Stimulated activated naive B cell treated with anti-CD40 and anti-IgM and Interleukin-4, amounts not matched to agents 10 μg/mL and 1 μg/mL and 100 μg/mL, for 72 hours (primary cell): ENCODE data around the gene OASL.

Experiments
- ATAC-seq, 2 donors: fragments of 150-1000 bp; cut with Tn5 transposase; replicated peaks; 2 replicates each; pipeline ENCODE4 v1.10.0; 2021; ENCODE audit warnings: moderate library complexity in 1 of 2
- DNase-seq: peaks from one replicate; pipeline ENCODE4 v3.0.0; 2021
- H3K27ac Mint-ChIP-seq: one replicate; pipeline ENCODE4 v1.8.0; 2022; ENCODE audit warnings: mild to moderate bottlenecking, mixed read lengths
- H3K27me3 Mint-ChIP-seq, 2 donors: one replicate each; pipeline ENCODE4 v1.8.0; 2022; ENCODE audit warnings: mixed read lengths in 2 of 2
- H3K36me3 Mint-ChIP-seq, 2 donors: one replicate each; pipeline ENCODE4 v1.8.0; 2022; ENCODE audit warnings: mixed read lengths in 2 of 2, mild to moderate bottlenecking in 1 of 2
- H3K4me1 Mint-ChIP-seq, 2 donors: one replicate each; pipeline ENCODE4 v1.8.0; 2022; ENCODE audit warnings: mixed read lengths in 2 of 2, mild to moderate bottlenecking in 1 of 2
- H3K4me3 Mint-ChIP-seq, 2 donors: one replicate each; pipeline ENCODE4 v1.8.0; 2022; ENCODE audit warnings: mild to moderate bottlenecking in 2 of 2, mixed read lengths in 2 of 2, moderate library complexity in 1 of 2
- H3K9me3 Mint-ChIP-seq, 2 donors: one replicate each; pipeline ENCODE4 v1.8.0; 2022; ENCODE audit warnings: mixed read lengths in 2 of 2, mild to moderate bottlenecking in 1 of 2

Gene OASL

DNA sequence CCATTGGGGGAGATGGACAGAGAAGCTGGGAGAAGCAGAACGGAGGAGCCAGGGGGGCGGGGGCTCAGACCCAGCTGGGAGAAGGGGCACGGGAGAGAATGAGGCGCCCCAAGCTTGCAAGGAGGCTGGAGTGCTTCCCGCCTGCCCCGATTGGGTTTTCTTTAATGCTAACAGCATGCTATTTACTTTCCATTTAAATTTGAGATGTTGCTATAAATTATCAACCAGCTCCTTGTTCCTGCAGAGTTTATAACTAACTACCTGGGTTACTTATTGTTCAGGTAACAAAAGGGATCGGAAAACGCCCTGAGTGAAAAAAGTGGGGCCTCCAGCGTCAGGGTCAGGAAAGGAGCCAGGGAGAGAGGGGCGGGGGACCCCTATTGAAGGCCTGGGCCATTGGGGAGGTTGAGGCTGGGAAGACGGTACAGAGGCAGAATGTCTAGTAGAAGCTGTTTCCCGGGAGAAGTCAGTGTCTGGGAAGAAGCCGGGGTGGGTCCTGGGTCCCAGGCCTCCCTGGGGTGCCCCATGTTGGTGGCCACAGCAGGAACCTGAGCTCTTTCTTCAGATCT lies 58.2 kb downstream of the OASL start:
- ATAC-seq (no peak), DNase-seq (no peak)
- Mint-ChIP-seq H3K9me3 (no peaks in the 10 kb centered on the region), H3K4me1 (no peaks in the 10 kb centered on the region), H3K36me3 (no peaks in the 10 kb centered on the region), H3K4me3 (no peak overlapping the region), H3K27ac (peak overlapping the region; percentile 20), H3K27me3 (peaks cover 0 to 8% of the 10 kb centered on the region in 2 donors)

DNA sequence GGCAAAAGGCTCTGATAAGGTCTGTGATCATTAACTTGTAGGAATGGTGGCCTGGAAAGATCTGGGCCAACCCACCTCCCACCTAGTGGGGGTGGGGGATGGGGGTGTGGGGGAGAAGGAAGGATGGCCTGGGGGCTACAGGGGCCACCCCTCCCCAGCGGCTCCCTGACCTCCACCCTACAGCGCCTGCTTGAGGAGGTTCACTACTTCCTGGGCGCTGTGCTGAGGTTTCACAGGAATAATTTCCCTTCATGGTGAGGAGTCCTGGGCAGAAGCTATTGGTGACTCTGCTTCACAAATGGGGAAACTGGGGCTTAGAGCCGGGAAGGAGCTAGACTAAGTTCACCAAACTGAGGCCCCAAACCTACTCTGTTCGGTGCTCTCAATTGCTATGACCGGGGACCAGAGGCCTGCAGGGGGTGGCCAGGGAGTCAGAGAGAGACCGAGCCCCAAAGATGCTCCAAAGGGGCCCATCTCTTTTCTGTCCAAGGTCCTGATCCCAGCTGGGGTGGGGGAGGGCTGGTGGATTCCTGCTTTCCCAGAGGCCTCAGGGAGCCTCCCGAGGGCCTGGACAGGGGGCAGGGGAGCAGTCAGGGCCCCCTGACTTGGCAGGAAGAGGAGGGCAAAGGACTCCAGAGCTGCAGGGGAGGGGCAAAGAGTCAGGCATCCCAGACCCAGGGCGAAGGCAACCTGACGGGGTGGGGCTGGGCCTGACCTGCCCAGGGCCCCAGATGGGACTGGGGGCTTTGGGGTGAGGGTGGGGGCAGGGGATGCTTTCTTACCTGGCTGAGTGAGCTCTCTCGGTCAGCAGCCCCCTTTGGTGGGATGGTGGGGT lies 59.0 kb downstream of the OASL start:
- ATAC-seq (no peak), DNase-seq (no peak)
- no peak overlapping the region for H3K4me3 Mint-ChIP-seq
- no peaks in the 10 kb centered on the region for H3K36me3 Mint-ChIP-seq
- H3K27me3 Mint-ChIP-seq: peaks cover 0 to 8% of the 10 kb centered on the region in 2 donors
- no peak overlapping the region for H3K27ac Mint-ChIP-seq
- no peaks in the 10 kb centered on the region for H3K4me1 Mint-ChIP-seq
- H3K9me3 Mint-ChIP-seq: no peaks in the 10 kb centered on the region

DNA sequence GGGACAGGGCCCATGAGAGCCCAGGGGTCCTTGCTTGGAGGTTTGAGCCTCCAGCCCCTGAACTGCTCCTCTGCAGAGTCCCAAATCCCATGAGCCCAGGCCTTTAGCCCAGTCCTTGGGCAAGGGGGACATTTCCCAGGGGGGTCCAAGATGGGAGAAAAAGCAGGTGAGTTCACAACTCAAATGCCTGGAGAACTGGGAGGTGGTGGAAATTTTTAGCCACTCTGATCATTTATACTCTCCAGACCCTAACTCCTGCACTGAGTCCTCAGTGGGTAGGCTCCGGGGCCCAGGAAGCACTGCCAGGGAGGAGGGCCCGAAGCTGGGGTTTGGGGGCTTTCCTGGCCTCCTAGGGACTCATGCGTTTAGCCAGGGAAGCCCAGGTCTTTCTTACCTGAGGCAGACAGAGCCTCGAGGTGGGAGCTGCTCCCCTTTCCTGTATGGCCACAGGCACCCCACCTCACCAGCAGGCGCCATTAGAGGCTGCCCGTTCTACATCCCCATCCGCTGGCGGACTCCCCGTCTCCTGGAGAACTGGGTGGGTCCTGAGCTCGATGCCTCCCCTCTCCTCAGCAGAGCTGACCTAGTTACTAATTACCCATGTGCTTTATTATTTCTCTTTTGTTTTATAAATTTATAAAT lies 59.7 kb downstream of the OASL start:
- Mint-ChIP-seq H3K4me1 (no peaks in the 10 kb centered on the region), H3K36me3 (no peaks in the 10 kb centered on the region), H3K9me3 (no peaks in the 10 kb centered on the region), H3K4me3 (no peak overlapping the region), H3K27ac (no peak overlapping the region), H3K27me3 (peaks cover 0 to 8% of the 10 kb centered on the region in 2 donors)
- no peak for DNase-seq
- ATAC-seq: no peak

DNA sequence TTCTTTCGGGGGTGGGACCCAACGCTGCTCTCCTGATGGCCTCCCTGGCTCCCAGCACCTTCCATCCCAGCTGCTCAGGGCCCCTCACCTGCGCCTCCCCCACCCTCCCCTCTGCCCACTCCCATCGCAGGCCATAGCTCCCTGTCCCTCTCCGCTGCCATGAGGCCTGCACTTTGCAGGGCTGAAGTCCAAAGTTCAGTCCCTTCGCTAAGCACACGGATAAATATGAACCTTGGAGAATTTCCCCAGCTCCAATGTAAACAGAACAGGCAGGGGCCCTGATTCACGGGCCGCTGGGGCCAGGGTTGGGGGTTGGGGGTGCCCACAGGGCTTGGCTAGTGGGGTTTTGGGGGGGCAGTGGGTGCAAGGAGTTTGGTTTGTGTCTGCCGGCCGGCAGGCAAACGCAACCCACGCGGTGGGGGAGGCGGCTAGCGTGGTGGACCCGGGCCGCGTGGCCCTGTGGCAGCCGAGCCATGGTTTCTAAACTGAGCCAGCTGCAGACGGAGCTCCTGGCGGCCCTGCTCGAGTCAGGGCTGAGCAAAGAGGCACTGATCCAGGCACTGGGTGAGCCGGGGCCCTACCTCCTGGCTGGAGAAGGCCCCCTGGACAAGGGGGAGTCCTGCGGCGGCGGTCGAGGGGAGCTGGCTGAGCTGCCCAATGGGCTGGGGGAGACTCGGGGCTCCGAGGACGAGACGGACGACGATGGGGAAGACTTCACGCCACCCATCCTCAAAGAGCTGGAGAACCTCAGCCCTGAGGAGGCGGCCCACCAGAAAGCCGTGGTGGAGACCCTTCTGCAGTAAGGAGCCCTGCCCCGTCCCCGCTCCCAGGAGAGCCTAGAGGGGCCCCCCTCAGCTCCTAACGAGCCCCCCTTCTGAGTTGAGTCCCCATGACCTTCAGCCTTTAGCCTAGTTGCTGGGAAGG lies 60.5 kb downstream of the OASL start, which contains the start of gene HNF1A:
Gene HNF1A (plus strand): TSS at position 248 of the 924 bp plus-strand sequence. CDS start 226 bp downstream, at position 474.
- Mint-ChIP-seq H3K9me3 (no peaks in the 10 kb centered on the region), H3K4me1 (no peaks in the 10 kb centered on the region), H3K27me3 (peaks cover 0 to 8% of the 10 kb centered on the region in 2 donors), H3K27ac (no peak within 1 kb of the TSS), H3K36me3 (no peaks in the 10 kb centered on the region), H3K4me3 (no peak within 1 kb of the TSS)
- ATAC-seq (no peak), DNase-seq (no peak)

DNA sequence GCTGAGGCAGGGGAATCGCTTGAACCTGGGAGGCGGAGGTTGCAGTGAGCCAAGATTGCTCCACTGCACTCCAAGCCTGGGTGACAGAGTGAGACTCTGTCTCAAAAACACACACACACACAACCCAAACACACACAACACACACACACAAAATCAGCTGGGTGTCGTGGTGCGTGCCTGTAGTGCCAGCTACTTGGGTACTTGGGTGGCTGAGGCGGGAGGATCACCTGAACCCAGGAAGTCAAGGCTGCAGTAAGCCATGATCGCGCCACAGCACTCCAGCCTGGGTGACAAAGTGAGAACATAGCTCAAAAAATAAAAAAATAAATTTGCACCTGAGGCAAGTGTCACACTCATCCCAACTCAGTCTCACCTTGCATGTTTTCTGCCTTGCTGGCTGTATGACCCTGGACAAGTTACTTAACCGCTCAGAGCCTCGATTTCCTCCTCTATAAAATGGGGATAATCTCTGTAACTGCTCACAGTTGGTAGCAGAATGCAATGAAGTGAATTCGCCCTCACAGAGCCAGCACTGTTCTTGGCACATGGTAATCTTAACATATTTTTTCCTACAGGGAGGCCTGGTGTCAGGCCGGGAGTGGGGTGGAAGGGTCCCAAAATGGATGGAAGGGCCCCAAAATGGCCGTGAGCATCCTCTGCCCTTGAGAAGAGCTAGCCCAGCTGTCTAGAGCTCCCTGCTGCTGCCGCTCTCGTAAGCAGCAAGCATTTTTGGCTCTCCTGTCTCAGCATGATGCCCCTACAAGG lies 61.3 kb downstream of the OASL start:
- Mint-ChIP-seq H3K9me3 (no peaks in the 10 kb centered on the region), H3K27me3 (peaks cover 0 to 8% of the 10 kb centered on the region in 2 donors), H3K4me3 (no peak overlapping the region), H3K27ac (no peak overlapping the region), H3K4me1 (no peaks in the 10 kb centered on the region), H3K36me3 (no peaks in the 10 kb centered on the region)
- no peak for DNase-seq
- no peak for ATAC-seq

DNA sequence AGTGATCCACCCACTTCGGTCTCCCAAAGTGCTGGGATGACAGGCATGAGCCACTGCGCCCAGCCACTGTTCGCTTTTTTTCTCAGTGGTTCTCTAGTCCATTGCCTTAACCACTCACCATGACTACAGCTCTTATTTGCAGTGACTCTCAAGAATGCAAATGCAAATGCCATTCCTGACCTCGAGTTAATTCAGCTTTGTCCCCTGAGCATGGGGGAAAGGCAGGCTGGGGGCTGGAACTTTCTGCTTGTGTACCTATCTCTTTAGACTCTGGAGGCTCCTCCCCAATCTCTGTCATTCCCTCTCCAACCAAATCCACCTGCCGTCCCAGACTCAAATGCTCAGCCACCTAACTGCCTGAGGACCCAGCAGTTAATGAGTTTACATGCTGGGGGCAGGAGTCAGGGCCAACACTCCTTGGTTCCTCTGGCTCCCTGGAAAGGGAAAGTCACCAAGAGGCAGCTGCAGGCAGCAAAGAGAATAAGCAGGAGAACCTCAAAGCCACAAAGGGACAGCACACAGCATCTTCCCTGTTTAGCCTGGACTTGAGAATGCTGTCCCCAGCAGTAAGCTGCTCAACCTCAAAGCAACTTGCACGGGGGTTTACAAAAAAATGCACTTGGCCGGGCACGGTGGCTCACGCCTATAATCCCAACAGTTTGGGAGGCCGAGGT lies 66.0 kb downstream of the OASL start:
- H3K4me3 Mint-ChIP-seq: no peak overlapping the region
- no peaks in the 10 kb centered on the region for H3K9me3 Mint-ChIP-seq
- DNase-seq (no peak), ATAC-seq (no peak)
- no peaks in the 10 kb centered on the region for H3K27me3 Mint-ChIP-seq
- peak overlapping the region; percentile 21 for H3K27ac Mint-ChIP-seq
- H3K36me3 Mint-ChIP-seq: no peaks in the 10 kb centered on the region
- peaks cover 6% of the 10 kb centered on the region in 2 donors for H3K4me1 Mint-ChIP-seq

DNA sequence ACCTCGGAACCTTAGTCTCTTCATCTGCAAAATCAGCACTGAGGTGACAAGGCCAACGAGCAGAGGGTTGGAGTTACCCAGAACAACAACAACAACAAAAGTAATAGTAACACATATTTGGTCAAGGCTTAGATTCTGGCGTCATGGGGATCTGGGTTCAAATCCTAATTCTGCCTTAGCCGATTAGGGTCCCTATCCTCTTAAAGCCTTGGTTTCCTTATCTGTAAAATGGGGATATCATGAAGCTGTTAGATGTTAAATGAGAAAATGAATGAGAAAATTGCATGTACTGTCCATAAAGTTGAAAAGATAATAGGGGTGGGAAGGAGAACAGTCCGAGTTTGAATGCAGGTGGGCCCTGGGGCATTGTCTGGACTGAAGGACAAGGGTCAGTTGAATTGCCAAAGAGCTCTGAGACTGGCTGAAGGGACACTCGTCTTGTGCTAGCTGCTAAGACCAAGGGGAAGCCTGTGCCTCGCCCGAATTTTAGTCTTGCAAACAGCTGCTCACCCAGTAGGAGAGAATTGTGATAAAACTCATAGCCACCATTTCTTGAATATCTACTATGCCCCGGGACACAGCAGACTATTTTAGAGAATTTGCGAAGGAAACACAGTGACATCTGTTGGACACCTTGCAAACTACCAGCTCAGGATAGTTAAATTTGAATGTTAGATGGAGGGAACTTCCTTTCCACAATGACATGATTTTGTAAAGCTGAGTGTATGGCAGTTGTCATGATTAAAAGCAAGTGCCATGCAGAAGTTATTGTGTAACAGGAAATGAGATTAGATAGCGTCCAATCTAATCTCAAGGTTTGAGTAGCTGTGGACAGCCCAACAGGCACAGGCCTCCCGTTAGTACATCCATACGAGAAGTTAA lies 67.5 kb downstream of the OASL start:
- DNase-seq (peak; percentile 31), ATAC-seq (peak; percentile 92 to 94)
- Mint-ChIP-seq H3K27ac (no peak overlapping the region), H3K4me3 (no peak overlapping the region), H3K4me1 (peaks cover 6% of the 10 kb centered on the region in 2 donors), H3K36me3 (no peaks in the 10 kb centered on the region), H3K27me3 (peaks cover 0 to 4% of the 10 kb centered on the region in 2 donors), H3K9me3 (no peaks in the 10 kb centered on the region)

DNA sequence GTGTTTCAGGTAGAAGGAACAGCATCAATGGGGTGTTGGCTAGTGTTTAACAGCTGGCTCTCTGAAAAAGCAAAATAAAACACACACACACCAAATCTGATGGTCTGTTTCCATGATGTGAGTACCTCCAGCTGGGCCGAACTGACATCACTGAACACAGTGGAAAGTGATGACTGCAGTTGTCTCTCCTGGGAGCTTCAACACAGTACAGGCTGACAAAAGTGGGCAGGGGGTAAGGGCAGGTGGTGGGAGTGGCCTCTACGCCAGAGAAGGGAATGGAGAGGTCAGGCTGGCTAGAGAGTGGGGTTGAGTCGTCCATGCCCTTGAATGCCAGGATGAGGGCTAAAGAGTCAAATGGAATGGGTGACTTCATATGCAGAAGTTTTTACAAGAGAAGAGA lies 68.7 kb downstream of the OASL start:
- no peak for ATAC-seq
- H3K27me3 Mint-ChIP-seq: peaks cover 6 to 8% of the 10 kb centered on the region in 2 donors
- H3K27ac Mint-ChIP-seq: no peak overlapping the region

More for the DNA sequence above, 68.7 kb downstream of the OASL start:
- no peak for DNase-seq
- Mint-ChIP-seq H3K9me3 (no peaks in the 10 kb centered on the region), H3K4me1 (peaks cover 6% of the 10 kb centered on the region in 2 donors), H3K36me3 (no peaks in the 10 kb centered on the region), H3K4me3 (no peak overlapping the region)
